GM12801 (cell line): Measurements from ENCODE around the gene VDAC2.

Source experiments
- CTCF ChIP-seq: IDR thresholded peaks from one replicate; pipeline ENCODE4 v1.5.1; 2011; ENCODE audit warnings: control low read depth; ENCODE audit not compliant: insufficient read length; ENCODE audit errors: extremely low read depth

Gene VDAC2

GRCh38 chr10:75205908-75206307 lies 4.7 kb upstream of the VDAC2 start:
- TF ChIP-seq CTCF: no peak

- no peak for TF ChIP-seq CTCF
Observed at GRCh38 chr10:75207079-75207856, 3.3 kb upstream of the VDAC2 start.

GRCh38 chr10:75207857-75208144 lies 2.8 kb upstream of the VDAC2 start:
- TF ChIP-seq CTCF: no peak

- TF ChIP-seq CTCF: no peak
Observed at GRCh38 chr10:75208181-75208580, 2.4 kb upstream of the VDAC2 start.

- TF ChIP-seq CTCF: no peak
Observed at GRCh38 chr10:75209086-75209920, 1.3 kb upstream of the VDAC2 start.

- no peak for TF ChIP-seq CTCF
Observed at GRCh38 chr10:75209921-75210281, 695 bp upstream of the VDAC2 start.

- no peak for TF ChIP-seq CTCF
Observed at GRCh38 chr10:75211007-75211691, 553 bp downstream of the VDAC2 start.
